GM19468 (cell line): Measurements from ENCODE around the gene FYN.

Source experiments
- ATAC-seq: cut with Tn5 transposase; IDR thresholded peaks from one replicate; pipeline ENCODE4 v1.9.1; 2021; ENCODE audit warnings: mild to moderate bottlenecking, moderate library complexity, moderate number of reproducible peaks; ENCODE audit not compliant: unreplicated experiment; ENCODE audit errors: extremely low read depth

FYN gene

GRCh38 chr6:111885373-111886027, 12.2 kb upstream of the FYN start:
- no peak for ATAC-seq

- ATAC-seq, result no peak
These were observed 10.8 kb upstream of the FYN start for GRCh38 chr6:111884068-111884467.

GRCh38 chr6:111880181-111880888, 7.1 kb upstream of the FYN start:
- no peak for ATAC-seq

GRCh38 chr6:111875741-111876140, 2.5 kb upstream of the FYN start:
- no peak for ATAC-seq

- ATAC-seq, result no peak
These were observed 768 bp upstream of the FYN start for GRCh38 chr6:111874025-111874415.

GRCh38 chr6:111872401-111873177, 663 bp downstream of the FYN start:
- no peak for ATAC-seq

GRCh38 chr6:111871725-111872400, 1.4 kb downstream of the FYN start:
- ATAC-seq, result no peak

- ATAC-seq, result no peak
These were observed 2.0 kb downstream of the FYN start for GRCh38 chr6:111871207-111871606.

- no peak for ATAC-seq
These were observed 2.5 kb downstream of the FYN start for GRCh38 chr6:111870742-111871064.

- no peak for ATAC-seq
These were observed 3.1 kb downstream of the FYN start for GRCh38 chr6:111870051-111870741.

- no peak for ATAC-seq
These were observed 6.4 kb downstream of the FYN start for GRCh38 chr6:111866857-111867256.

GRCh38 chr6:111865909-111866546, 7.2 kb downstream of the FYN start:
- no peak for ATAC-seq

- no peak for ATAC-seq
These were observed 8.1 kb downstream of the FYN start for GRCh38 chr6:111865049-111865585.

GRCh38 chr6:111864138-111865048, 8.9 kb downstream of the FYN start:
- ATAC-seq, result no peak

GRCh38 chr6:111862741-111863140, 10.5 kb downstream of the FYN start:
- ATAC-seq, result no peak

GRCh38 chr6:111862314-111862713, 10.9 kb downstream of the FYN start:
- ATAC-seq, result no peak

GRCh38 chr6:111861431-111861885, 11.8 kb downstream of the FYN start:
- no peak for ATAC-seq

- no peak for ATAC-seq
These were observed 14.9 kb downstream of the FYN start for GRCh38 chr6:111858347-111858746.
